Astrocyte (in vitro differentiated cells and primary cell): ENCODE results near the gene HACL1.

ENCODE experiments used
- CTCF ChIP-seq: IDR thresholded peaks from 2 replicates; pipeline ENCODE4 v1.5.1; 2011; ENCODE audit warnings: low read depth, mild to moderate bottlenecking, inconsistent platforms, low read length, moderate library complexity; ENCODE audit not compliant: insufficient read depth
- EZH2 ChIP-seq: IDR thresholded peaks from 2 replicates; pipeline ENCODE4 v1.6.1; 2012; ENCODE audit warnings: mild to moderate bottlenecking, low read length, inconsistent platforms; ENCODE audit not compliant: insufficient read depth

DNA sequence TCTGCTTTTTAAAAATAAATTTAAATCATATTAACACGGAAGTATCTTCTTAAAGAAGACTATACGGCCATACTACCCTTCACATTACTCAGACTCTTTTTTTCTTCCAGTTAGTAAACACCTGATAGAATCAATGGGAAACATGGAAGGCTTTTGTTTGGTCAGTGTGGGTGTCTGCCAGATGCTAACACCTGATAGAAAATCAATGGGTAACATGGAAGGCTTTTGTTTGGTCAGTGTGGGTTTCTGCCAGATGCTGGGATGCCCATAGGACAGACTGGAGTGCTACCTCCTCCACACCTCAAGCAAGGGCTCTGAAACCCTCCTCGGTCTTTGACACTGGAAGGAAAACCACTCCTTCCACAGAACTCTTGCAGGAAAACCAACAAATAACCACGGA is 29.2 kb downstream of the HACL1 start:
- TF ChIP-seq EZH2 (no peak), CTCF (no peak)
